Measurements from ENCODE around the gene HOXA3.
A peak's percentile ranks its signal among the peaks of the same experiment; 100 is the strongest.

The HOXA3 gene

DNA sequence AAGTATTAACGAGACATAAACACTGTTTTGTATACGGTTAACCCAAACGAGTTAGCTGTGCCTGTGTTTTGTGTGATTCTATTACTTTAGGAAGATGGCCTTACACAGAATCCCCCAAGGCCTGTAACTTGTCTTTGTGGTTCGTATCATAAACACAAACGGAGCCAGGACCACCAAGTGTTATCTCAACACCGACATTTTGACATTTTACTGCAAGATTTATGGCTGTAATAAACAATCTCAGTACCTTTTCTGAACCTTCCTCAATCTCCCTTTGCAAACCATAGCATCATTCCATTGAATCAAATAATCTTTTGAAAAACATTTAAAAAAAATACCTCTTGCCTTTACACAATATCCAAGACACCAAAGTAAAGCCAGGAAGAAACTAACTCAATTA is 19.4 kb downstream of the HOXA3 start:
- Histone ChIP-seq H3K27me3 (replicated peaks) (peaks cover 99% of the 10 kb centered on the region), H3K36me3 (replicated peaks) (no peaks in the 10 kb centered on the region), H3K27ac (no peak overlapping the region), H3K4me3 (ENCODE audit: low read depth, low read length) (no peak overlapping the region)
- in situ Hi-C loops (cut with HindIII; ENCODE audit: low pct_ligation_motif_present, low sequenced_read_pairs), result no loop called here
- TF ChIP-seq, protein P1, sequence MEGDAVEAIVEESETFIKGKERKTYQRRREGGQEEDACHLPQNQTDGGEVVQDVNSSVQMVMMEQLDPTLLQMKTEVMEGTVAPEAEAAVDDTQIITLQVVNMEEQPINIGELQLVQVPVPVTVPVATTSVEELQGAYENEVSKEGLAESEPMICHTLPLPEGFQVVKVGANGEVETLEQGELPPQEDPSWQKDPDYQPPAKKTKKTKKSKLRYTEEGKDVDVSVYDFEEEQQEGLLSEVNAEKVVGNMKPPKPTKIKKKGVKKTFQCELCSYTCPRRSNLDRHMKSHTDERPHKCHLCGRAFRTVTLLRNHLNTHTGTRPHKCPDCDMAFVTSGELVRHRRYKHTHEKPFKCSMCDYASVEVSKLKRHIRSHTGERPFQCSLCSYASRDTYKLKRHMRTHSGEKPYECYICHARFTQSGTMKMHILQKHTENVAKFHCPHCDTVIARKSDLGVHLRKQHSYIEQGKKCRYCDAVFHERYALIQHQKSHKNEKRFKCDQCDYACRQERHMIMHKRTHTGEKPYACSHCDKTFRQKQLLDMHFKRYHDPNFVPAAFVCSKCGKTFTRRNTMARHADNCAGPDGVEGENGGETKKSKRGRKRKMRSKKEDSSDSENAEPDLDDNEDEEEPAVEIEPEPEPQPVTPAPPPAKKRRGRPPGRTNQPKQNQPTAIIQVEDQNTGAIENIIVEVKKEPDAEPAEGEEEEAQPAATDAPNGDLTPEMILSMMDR (IDR thresholded peaks at IDR 0.05; ENCODE audit: low read depth, low read length, missing control alignments), result no peak
- no peak for DNase-seq

DNA sequence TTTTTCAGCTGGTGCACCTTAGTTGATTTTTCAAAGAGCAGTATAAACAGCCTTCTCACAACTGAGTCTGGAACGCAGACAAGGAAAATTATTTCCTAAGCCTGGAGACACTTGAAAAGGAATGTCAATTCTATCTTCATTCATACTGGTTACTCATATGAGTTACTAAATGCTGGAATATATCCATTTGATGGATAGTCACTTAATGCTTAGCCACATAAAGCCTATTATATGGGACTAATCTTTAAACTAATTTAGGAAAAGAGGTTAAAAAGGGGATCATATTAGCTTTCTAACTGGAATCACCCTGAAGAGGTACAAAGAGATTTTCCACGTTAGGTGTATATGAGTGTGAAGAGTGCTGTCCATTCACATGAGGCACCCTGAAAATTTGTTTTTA is 20.2 kb downstream of the HOXA3 start:
- Histone ChIP-seq H3K27ac (no peak overlapping the region), H3K4me3 (ENCODE audit: low read depth, low read length) (no peak overlapping the region), H3K36me3 (replicated peaks) (no peaks in the 10 kb centered on the region), H3K27me3 (replicated peaks) (peaks cover 99% of the 10 kb centered on the region)
- in situ Hi-C loops (cut with HindIII; ENCODE audit: low pct_ligation_motif_present, low sequenced_read_pairs), result no loop called here
- TF ChIP-seq, protein P1 (IDR thresholded peaks at IDR 0.05; ENCODE audit: low read depth, low read length, missing control alignments), result no peak
- no peak for DNase-seq

DNA sequence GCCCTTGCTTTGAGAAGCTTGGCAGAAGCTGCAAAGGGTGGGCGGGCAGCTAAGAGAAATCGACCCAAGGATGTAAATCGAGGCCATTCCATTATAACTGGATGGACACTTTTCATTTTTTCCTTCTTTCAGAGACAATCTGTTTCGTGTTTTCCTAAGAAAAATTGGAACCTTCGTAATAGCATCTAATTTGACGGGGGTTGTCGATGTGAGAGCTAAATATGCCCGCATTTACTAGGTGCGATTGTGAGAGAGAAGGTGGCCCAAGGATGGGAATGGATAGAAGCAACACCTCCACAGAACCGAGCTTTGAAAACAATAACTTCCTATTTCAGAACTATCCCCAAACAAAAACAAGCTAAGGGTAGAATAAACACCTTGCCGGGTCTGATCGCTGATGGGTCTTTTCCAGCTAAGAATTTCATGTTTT is 21.0 kb downstream of the HOXA3 start:
- no peak overlapping the region for H3K4me3 ChIP-seq (ENCODE audit: low read depth, low read length)
- in situ Hi-C loops (cut with HindIII; ENCODE audit: low pct_ligation_motif_present, low sequenced_read_pairs), result no loop called here
- no peaks in the 10 kb centered on the region for H3K36me3 ChIP-seq (replicated peaks)
- no peak overlapping the region for H3K27ac ChIP-seq
- TF ChIP-seq, protein P1 (IDR thresholded peaks at IDR 0.05; ENCODE audit: low read depth, low read length, missing control alignments), result no peak
- DNase-seq, result no peak
- H3K27me3 ChIP-seq (replicated peaks), result peaks cover 95% of the 10 kb centered on the region

DNA sequence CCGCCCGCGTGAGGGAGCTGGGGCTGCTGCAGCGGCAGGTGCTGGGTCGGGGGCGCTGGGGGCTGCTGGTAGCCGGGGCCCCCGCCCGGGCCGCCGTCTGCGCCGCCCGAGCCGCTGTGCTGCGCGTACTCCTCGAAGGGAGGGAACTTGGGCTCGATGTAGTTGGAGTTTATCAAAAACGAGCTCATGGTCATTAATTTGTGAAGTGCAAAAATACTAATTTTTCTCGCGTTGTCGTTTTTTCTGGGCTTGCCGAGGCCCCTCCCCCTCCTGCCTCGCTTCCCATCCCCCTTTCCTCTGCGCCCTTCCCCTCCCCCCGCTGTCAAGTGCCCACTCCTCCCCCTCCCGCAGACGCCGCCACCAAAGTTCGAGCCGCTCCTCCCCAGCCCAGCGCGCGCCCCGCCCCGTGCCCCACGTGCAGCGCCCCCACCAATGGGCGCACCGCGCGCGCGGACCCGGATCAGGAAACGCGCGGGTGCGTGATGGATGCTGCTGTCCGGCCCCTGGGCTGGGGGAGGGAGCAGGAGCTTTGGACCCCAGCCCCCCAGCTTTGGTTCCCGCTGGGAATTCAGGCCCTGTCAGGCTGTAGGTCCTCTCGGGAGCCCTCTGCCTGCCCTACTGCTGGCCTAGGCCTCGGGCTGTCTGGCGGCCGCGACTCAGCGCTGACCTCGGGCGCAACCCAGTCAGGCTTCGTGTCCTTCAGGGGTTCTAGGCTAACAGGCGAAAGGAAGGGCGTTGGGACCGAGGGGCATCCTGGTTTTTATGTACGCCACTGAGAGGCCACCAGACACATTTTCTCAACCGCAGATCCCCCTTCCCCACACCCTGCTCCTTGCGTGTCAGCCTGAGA is 21.6 kb downstream of the HOXA3 start, which contains the start of gene HOXA4:
HOXA4 (minus strand) TSS at position 218 of the 850 bp plus-strand sequence; CDS start at position 194, 24 bp downstream.
- Histone ChIP-seq H3K27ac (no peak within 1 kb of the TSS), H3K4me3 (ENCODE audit: low read depth, low read length) (peak within 1 kb of the TSS; percentile 42), H3K27me3 (replicated peaks) (peaks cover 92% of the 10 kb centered on the region), H3K36me3 (replicated peaks) (no peaks in the 10 kb centered on the region)
- TF ChIP-seq, protein P1 (IDR thresholded peaks at IDR 0.05; ENCODE audit: low read depth, low read length, missing control alignments), result no peak
- no peak for DNase-seq
- in situ Hi-C loops (cut with HindIII; ENCODE audit: low pct_ligation_motif_present, low sequenced_read_pairs), result no loop called here

DNA sequence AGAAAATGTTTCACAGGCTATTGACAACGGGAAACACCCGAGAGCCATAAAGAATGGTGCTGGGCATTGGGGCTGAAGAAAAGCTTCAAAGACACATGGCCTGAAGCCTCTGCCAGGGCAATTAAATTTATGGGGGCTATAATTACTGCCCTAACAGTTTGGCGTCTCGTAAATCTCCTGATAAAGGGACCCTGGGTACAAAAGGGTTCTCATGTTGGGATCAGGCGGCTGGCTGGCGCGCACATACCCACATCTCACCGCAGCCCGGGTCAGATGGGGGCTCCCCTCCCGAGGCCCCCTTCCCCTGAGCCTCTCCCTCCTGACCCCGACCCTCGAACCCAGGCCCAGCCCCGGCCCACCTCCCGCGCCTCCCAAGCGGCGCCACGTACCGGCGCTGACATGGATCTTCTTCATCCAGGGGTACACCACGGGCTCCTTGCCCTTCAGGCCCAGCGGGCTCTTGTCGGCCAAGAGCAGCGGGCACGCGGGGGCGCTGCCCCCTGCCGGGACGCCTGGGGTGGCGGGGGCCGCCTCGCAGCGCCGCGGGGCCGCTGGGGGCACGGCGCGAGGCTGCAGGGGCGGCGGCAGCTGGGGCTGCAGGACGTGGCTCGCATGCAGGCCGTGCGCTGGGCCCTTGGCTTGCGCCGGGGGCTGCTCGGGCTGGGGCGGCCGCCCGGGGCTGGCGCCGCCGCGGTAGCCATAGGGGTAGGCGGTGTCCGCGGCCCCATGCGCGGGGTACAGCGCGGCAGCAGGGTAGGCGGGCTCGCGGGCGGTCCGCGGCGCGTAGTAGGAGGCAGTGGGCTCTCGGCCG is 22.4 kb downstream of the HOXA3 start:
- TF ChIP-seq, protein P1 (IDR thresholded peaks at IDR 0.05; ENCODE audit: low read depth, low read length, missing control alignments), result no peak
- H3K27ac ChIP-seq, result no peak overlapping the region
- peak overlapping the region; percentile 30 for H3K4me3 ChIP-seq (ENCODE audit: low read depth, low read length)
- in situ Hi-C loops (cut with HindIII; ENCODE audit: low pct_ligation_motif_present, low sequenced_read_pairs), result loop anchor here (10.0 kb wide), 1 partner anchor 275 kb away; no protein-coding TSS in a partner anchor
- H3K27me3 ChIP-seq (replicated peaks), result peaks cover 92% of the 10 kb centered on the region
- no peak for DNase-seq
- H3K36me3 ChIP-seq (replicated peaks), result no peaks in the 10 kb centered on the region
